ENCODE measurements around the gene NPR2.

NPR2 gene

DNA sequence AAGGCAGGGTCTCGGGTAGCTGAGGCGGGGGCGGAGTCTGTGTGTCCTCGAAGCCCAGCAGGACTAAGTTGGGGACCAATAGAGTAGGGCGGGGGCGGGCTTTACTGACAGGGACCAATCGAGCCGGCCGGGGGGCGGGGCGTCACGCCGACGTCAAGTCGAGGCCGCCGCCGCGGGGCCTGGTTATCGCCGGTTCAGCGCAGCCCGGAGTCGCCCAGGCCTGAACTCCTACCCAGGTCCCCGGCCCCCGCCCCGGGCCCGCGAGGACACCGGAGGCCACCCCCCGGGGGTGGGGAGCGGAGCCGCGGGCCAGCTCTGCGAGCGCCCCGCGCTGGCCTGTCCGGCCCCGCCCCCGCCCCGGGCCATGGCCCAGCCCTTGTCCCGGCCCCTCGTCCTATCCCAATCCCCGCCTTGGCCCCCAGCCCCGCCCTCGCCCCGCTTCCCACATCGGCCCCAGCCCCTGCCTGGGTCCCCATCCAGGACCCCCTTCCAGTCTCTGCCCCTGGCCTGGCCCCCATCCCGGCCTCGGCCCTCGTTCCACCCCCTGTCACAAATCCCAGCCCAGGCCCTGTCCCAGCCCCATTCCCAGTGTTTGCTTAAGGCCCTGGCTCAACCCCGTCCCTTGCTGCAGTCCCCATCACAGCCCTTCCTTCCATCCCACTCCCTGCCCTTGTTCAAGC is 37.8 kb downstream of the NPR2 start, which contains the start of gene TMEM8B:
TMEM8B (plus strand) TSS at position 145 of the 680 bp plus-strand sequence; CDS start at position 365, 220 bp downstream.
- peak; percentile 96 for DNase-seq
- TF ChIP-seq, protein P1, sequence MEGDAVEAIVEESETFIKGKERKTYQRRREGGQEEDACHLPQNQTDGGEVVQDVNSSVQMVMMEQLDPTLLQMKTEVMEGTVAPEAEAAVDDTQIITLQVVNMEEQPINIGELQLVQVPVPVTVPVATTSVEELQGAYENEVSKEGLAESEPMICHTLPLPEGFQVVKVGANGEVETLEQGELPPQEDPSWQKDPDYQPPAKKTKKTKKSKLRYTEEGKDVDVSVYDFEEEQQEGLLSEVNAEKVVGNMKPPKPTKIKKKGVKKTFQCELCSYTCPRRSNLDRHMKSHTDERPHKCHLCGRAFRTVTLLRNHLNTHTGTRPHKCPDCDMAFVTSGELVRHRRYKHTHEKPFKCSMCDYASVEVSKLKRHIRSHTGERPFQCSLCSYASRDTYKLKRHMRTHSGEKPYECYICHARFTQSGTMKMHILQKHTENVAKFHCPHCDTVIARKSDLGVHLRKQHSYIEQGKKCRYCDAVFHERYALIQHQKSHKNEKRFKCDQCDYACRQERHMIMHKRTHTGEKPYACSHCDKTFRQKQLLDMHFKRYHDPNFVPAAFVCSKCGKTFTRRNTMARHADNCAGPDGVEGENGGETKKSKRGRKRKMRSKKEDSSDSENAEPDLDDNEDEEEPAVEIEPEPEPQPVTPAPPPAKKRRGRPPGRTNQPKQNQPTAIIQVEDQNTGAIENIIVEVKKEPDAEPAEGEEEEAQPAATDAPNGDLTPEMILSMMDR (IDR thresholded peaks at IDR 0.05; ENCODE audit: low read depth, low read length), result no peak
- H3K9me3 ChIP-seq (ENCODE audit: severe bottlenecking), result no peaks in the 10 kb centered on the region
- H3K36me3 ChIP-seq, result no peaks in the 10 kb centered on the region
- H3K27me3 ChIP-seq (ENCODE audit: insufficient read depth, low read depth, severe bottlenecking), result no peaks in the 10 kb centered on the region
- peak within 1 kb of the TSS; percentile 69 for H3K4me3 ChIP-seq (ENCODE audit: low read depth, low read length)
- peak within 1 kb of the TSS; percentile 78 for H3K27ac ChIP-seq

DNA sequence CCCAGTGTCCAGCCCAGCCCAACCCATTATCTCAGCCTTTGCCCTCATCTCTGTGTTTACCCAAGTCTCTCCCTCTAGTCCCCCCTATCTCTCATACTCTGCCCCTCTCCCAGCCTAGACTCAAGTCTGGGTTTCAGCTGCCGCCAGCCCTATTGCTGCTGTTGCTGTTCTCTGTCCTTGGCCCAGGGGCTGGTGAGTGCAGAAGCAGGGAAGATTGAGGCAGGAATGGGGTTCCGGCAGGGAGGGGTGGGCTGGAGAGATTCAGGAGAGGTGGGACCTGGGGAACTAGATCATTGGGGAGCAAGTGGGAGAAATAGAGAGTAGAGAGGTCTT is 38.3 kb downstream of the NPR2 start:
- TF ChIP-seq, protein P1 (IDR thresholded peaks at IDR 0.05; ENCODE audit: low read depth, low read length), result no peak
- Histone ChIP-seq H3K36me3 (no peaks in the 10 kb centered on the region), H3K4me3 (ENCODE audit: low read depth, low read length) (peak overlapping the region; percentile 69), H3K9me3 (ENCODE audit: severe bottlenecking) (no peaks in the 10 kb centered on the region), H3K27me3 (ENCODE audit: insufficient read depth, low read depth, severe bottlenecking) (no peaks in the 10 kb centered on the region), H3K27ac (0 out of 2 replicates have a peak overlapping the region, but pooled peaks have one; percentile 1)
- DNase-seq, result no peak

DNA sequence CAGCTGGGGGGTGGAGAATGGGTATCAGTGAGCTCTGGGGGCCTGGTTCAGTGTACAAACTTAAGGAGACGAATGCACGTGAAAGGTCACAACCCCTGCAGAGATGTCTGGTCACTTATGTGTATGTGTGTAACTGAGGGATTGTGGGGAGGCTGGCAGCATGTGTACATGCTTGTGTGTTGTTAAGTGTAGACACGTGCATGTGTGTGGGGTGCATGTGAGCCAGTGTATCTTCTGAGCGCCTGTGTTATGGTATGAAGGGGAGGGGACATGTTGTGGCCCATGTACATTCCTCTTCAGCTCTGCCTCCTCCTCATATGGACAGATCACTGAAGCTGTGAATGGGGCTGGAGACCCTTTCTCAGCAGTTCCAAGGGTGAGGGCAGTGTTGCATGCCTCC is 39.6 kb downstream of the NPR2 start:
- no peak for DNase-seq
- TF ChIP-seq, protein P1 (IDR thresholded peaks at IDR 0.05; ENCODE audit: low read depth, low read length), result no peak
- Histone ChIP-seq H3K9me3 (ENCODE audit: severe bottlenecking) (no peaks in the 10 kb centered on the region), H3K36me3 (no peaks in the 10 kb centered on the region), H3K27ac (no peak overlapping the region), H3K4me3 (ENCODE audit: low read depth, low read length) (no peak overlapping the region), H3K27me3 (ENCODE audit: insufficient read depth, low read depth, severe bottlenecking) (no peaks in the 10 kb centered on the region)

GRCh38 chr9:35832814-35833213 is 41.4 kb downstream of the NPR2 start:
- no peak for DNase-seq
- Histone ChIP-seq H3K4me3 (ENCODE audit: low read depth, low read length) (no peak overlapping the region), H3K9me3 (ENCODE audit: severe bottlenecking) (no peaks in the 10 kb centered on the region), H3K27me3 (ENCODE audit: insufficient read depth, low read depth, severe bottlenecking) (no peaks in the 10 kb centered on the region), H3K36me3 (no peaks in the 10 kb centered on the region), H3K27ac (no peak overlapping the region)
- TF ChIP-seq, protein P1 (IDR thresholded peaks at IDR 0.05; ENCODE audit: low read depth, low read length), result no peak

GRCh38 chr9:35834260-35835215 is 43.1 kb downstream of the NPR2 start:
- H3K4me3 ChIP-seq (ENCODE audit: low read depth, low read length), result no peak overlapping the region
- H3K27me3 ChIP-seq (ENCODE audit: insufficient read depth, low read depth, severe bottlenecking), result no peaks in the 10 kb centered on the region
- TF ChIP-seq, protein P1 (IDR thresholded peaks at IDR 0.05; ENCODE audit: low read depth, low read length), result no peak
- H3K9me3 ChIP-seq (ENCODE audit: severe bottlenecking), result no peaks in the 10 kb centered on the region
- no peak for DNase-seq
- H3K27ac ChIP-seq, result no peak overlapping the region
- H3K36me3 ChIP-seq, result no peaks in the 10 kb centered on the region

Measured in WERI-Rb-1 (cell line).